HL-60/S4 treated with retinoic acid at 250 ng/mL for 4 days and 3 days (cell line): ENCODE data around the gene LRRK2.
"Not testable (repeated sequence)": the region's sequence is repeated elsewhere in the genome, so short reads cannot be mapped to it uniquely, and the experiment has no call there.

Experiments used
- in situ Hi-C: fragments of 300-500 bp; cut with MboI; formaldehyde crosslinking; loops from 2 replicates; pipeline ENCODE4 v1.7.0; 2022; ENCODE audit warnings: low sequenced_read_pairs

Gene LRRK2

GRCh38 chr12:40211186-40211585 is 13.6 kb upstream of the LRRK2 start:
- in situ Hi-C loops = not testable (repeated sequence)

GRCh38 chr12:40212566-40212965 is 12.2 kb upstream of the LRRK2 start:
- in situ Hi-C loops = no loop called here

DNA sequence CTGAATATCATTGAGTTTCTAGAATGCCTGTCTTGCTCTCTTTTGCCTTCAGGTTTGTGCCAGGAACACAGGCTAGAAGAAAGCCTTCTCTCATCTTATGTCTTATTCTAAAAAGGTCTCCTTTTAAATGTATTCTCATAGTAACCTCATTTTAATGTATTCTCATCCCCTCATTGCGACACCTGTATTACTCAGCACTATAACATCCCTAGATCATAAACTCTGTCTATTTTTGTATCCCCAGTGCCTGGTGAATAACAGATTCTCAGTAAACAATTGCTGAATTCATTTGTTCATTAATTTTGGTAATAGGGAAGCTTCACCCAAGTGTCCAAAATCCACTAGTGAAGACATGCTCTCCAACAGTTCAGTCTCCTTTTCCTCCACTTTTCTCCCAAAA is 8.8 kb upstream of the LRRK2 start:
- in situ Hi-C loops = no loop called here

- in situ Hi-C loops = no loop called here
Observed at GRCh38 chr12:40216516-40217288, 8.1 kb upstream of the LRRK2 start.

- in situ Hi-C loops = no loop called here
Observed at GRCh38 chr12:40219760-40220159, 5.0 kb upstream of the LRRK2 start.

DNA sequence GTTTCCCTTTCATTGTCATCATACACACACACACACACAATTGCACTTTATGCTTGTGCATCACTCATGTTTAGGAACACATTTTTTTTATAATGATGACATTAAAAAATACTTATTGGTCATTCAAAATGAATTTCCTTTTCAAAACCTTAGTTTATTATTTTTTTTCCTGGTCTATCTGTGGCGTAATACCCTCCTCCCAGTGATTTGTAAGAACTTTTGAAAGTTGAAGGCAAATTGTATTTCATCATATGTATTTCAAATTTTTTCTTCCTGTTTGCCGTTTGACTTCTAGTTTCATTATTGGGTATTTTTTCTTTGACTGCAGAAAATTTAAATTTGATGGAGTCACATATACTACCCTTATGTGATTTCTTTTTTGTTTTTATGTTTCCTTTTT is 2.5 kb upstream of the LRRK2 start:
- in situ Hi-C loops = no loop called here

- in situ Hi-C loops = no loop called here
Observed at GRCh38 chr12:40223646-40224045, 1.2 kb upstream of the LRRK2 start.

GRCh38 chr12:40225337-40225983 is 663 bp downstream of the LRRK2 start:
- in situ Hi-C loops = no loop called here

DNA sequence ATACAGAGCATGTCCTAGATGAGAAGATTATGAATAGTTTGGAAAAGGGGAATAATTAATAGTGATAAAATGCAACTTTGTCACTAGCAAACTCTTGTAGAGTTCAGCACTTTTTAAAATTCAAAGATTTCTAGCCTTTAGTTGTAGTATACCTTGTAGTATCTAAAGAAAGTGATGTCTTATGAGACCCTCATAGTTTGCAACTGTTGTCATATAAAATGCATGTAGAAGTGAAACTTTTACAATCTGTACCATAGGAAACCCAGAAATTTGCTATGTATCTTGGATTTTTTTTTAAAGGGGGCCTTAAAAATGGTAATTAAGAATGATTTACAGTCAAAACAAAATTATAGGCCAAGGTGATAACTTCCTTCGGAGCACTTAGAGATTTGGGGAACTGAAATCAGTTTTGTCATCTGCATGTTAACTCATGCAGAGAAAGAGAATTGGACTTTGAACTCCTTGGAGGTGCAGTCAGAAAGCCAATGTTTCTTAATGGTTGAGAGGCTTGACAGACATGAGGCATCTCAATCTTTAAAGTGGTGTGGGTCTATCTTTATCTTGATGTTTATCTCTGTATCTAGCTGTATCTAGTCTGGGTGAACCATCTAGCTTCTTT is 1.3 kb downstream of the LRRK2 start:
- in situ Hi-C loops = no loop called here

- in situ Hi-C loops = no loop called here
Observed at GRCh38 chr12:40226705-40227104, 1.9 kb downstream of the LRRK2 start.

DNA sequence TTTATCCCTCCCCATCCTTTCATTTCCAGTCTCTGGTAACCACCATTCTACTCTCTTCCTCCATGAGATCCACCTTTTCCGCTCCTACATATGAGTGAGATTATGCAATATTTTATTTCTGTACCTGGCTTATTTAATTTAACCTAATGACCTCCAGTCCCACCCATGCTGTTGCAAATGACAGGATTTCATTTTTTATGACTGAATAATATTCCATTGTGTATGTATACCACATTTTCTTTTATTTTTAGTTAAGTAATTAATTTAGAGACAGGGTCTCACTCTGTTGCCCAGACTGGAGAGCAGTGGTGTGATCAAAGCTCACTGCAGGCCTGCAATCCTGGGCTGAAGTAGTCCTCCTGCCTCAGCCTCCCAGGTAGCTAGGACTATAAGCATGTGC is 2.6 kb downstream of the LRRK2 start:
- in situ Hi-C loops = no loop called here

- in situ Hi-C loops = no loop called here
Observed at GRCh38 chr12:40228727-40229126, 3.9 kb downstream of the LRRK2 start.

DNA sequence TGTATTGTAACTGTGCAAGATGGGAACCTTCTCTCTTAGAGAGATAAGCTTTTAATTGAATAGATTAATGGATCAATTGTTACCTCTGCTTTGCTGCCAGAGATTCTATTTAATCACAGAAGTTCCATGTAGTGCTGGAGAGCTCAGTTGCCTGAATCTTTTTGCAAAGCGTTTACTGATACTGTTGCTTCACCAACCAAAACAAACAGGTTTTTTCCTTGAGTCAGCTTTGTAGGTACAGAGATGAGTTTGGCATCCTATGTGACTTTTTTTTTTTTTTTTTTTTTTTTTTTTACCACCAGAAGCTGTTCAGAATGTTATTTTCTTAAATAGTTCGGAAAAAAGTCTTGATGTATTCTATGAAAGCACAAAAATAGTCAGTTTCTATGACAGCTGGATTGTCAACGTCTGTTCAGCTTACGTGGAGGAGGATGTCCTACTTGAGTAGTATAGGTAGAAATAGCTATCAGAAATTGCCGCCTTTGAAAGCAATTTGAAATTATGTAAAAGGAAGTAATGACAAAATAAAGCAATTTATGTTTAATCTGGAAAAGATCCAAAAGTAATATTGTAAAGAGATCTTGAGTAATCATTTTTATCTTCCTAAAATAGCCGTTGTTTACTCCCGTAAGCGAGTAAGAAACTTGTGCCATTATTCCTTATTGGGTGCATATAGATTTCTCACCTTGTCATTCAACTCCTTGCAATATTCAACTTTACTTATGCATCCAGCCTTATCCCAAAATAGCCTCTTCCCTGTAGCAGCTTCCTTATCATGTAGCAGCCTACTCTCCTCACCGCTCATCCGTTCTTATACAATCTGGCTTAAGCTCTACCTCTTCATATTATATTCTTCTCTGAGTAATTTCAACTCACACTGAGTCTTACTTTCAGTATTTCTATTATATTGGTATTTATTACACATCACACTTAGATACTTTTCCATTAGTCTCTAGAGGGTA is 5.2 kb downstream of the LRRK2 start:
- in situ Hi-C loops = no loop called here

DNA sequence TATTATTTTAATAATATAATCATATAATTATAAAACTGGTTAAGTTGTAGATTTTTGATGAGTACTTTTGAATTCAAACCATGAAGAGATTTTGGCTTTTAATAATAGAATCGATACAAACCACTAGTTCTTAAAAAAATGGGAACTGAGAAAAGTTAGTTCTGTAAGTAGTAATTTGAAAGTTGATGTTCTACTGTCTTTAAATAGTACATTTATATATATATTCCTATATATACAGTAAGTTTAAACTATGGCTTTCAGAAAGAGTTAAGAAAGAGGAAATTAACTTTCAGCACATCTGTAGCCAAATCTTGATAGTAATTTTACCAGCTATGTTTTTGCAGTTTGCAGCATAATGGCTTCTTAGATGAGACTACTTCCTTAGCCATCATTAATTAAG is 7.8 kb downstream of the LRRK2 start:
- in situ Hi-C loops = no loop called here

DNA sequence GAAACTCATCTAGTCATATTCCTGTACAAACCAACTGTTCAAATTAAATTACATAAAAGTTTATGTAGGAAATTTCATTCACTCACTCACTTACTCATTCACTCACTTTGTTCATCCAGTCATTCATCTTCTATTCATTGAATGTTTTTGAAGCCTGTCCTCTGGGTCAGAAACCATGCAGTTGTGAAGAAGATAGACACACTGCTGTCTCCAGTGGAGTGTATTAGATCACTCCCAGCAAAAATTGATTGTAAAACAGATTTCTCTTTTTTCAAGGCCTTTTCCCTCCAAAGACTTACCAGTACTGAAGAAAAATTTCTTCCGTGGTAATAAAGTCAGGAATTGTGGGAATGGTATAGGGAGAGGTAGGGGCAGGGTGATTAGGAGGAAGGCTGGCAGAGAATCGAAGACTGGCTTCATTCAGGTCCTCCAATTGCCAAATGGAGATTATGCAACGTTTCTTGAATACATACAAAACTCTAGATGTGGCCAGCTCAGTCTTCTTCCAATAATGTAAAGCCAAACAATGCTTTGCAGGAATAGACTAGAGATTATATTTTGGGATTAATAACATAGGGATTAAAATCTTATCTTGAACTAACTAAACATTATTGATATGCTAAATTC is 9.1 kb downstream of the LRRK2 start:
- in situ Hi-C loops = no loop called here

- in situ Hi-C loops = no loop called here
Observed at GRCh38 chr12:40236357-40236850, 11.6 kb downstream of the LRRK2 start.

GRCh38 chr12:40238266-40238902 is 13.6 kb downstream of the LRRK2 start:
- in situ Hi-C loops = no loop called here

DNA sequence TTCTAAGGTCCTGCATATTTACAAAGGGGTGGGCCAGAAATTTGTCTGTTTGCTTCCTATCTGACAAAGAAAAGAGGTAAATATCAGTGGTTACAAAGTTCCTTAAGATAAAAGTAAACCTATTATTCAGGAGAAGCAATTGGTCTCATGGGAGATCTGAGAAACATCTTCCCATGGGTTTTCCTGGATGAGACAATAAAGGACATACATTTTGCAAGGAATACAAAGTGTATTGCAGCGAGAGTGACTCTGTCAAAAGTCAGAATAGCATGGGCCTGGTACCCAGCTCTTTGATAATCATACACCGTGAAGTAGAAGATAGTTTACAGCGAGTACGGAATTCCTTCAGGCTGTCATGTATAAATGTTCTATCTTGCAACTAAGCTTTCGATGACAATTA is 14.2 kb downstream of the LRRK2 start:
- in situ Hi-C loops = no loop called here

DNA sequence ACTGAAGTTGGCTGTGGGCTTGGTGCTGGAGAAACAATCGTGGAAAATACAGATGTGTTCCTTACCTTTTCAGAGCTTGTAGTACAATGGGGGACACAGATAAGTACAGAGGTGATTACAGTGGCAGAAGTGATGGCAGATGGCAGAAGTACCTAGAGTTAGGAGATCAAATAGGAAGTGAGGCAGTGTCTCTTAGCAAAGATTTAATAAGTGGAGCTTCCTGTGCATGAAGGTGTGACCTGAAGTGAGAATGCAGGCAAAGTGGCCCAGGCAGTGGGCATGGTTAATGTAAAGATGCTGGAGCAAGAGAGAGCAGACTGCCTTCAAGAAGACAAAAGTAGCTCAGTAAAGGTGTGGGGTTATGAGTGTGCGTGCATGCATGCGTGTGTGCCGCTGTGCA is 16.0 kb downstream of the LRRK2 start:
- in situ Hi-C loops = no loop called here

- in situ Hi-C loops = no loop called here
Observed at GRCh38 chr12:40241741-40242140, 16.9 kb downstream of the LRRK2 start.
